IPS-NIHi7 (cell line): ENCODE results near the gene KCNQ1.

Source experiments
- DNase-seq: peaks from one replicate; pipeline ENCODE4 v3.0.0; 2012; ENCODE audit warnings: mixed read lengths; ENCODE audit errors: extremely low spot score

Gene KCNQ1, protein sequence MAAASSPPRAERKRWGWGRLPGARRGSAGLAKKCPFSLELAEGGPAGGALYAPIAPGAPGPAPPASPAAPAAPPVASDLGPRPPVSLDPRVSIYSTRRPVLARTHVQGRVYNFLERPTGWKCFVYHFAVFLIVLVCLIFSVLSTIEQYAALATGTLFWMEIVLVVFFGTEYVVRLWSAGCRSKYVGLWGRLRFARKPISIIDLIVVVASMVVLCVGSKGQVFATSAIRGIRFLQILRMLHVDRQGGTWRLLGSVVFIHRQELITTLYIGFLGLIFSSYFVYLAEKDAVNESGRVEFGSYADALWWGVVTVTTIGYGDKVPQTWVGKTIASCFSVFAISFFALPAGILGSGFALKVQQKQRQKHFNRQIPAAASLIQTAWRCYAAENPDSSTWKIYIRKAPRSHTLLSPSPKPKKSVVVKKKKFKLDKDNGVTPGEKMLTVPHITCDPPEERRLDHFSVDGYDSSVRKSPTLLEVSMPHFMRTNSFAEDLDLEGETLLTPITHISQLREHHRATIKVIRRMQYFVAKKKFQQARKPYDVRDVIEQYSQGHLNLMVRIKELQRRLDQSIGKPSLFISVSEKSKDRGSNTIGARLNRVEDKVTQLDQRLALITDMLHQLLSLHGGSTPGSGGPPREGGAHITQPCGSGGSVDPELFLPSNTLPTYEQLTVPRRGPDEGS

DNA sequence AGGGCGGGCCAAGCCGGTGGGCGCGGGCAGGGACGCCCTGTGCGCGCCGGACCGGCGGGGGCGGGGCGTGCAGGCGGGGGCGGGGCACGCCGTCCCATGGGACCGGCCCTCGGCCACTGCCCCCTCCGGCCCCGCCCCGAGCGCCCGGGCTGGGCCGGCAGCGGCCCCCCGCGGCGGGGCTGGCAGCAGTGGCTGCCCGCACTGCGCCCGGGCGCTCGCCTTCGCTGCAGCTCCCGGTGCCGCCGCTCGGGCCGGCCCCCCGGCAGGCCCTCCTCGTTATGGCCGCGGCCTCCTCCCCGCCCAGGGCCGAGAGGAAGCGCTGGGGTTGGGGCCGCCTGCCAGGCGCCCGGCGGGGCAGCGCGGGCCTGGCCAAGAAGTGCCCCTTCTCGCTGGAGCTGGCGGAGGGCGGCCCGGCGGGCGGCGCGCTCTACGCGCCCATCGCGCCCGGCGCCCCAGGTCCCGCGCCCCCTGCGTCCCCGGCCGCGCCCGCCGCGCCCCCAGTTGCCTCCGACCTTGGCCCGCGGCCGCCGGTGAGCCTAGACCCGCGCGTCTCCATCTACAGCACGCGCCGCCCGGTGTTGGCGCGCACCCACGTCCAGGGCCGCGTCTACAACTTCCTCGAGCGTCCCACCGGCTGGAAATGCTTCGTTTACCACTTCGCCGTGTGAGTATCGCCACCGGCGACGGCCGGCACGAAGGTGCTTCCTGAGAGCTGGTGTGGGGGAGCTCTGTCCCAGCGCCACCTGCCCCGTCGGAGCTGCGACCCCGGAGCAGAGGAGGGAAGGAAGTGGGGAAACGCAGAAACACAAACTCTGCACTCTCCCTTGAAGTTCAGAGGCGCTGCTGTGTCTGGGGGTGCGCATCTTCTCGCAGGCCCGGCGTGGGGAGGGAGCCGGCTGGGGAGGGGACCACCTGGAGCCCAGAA, at the start of gene KCNQ1:
Gene KCNQ1, plus strand, starts transcription at position 188 of the 925 bp plus-strand sequence. Its CDS starts 91 bp downstream, at position 279.
- DNase-seq, result no peak

DNA sequence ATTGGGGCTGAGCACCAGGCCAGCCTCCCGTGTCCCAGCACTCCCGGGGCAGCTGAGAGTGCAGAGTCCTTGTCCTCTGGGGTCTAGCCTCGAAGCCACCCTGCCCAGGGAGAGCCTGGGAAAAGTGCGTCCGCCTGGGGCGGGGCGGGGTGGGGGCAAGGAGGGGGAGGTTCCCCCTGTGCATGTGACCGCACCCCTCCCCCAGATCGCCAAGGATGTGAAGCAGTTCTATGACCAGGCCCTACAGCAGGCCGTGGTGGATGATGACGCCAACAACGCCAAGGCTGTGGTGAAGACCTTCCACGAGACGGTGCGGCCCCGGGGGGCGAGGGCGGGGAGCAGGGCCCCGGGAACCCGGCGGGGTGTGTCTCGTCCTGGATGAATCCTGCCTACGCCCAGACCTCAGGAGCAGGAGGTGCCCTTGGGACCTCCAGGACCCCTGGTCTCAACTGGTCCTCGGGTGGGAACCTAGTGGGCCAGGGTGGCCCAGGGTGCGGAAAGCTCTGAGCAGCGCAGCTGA, 49.5 kb upstream of the KCNQ1 start:
- no peak for DNase-seq

DNA sequence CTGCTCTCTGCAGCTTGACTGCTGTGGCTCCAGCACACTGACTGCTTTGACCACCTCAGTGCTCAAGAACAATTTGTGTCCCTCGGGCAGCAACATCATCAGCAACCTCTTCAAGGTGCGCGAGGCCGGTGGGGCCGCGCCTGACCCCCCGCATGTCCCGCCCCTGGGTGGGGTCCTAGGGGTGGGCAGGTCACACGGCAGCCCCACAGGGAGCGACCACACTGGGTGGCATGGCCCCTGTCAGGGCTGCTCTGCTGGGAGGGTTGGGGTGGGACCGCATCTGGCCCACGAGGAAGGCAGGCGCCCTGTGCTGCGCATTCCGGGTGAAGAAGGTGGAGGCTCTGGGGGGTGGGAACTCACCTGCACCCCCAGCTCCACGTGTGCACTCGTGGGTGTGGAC, 49.0 kb upstream of the KCNQ1 start:
- DNase-seq, result no peak

DNA sequence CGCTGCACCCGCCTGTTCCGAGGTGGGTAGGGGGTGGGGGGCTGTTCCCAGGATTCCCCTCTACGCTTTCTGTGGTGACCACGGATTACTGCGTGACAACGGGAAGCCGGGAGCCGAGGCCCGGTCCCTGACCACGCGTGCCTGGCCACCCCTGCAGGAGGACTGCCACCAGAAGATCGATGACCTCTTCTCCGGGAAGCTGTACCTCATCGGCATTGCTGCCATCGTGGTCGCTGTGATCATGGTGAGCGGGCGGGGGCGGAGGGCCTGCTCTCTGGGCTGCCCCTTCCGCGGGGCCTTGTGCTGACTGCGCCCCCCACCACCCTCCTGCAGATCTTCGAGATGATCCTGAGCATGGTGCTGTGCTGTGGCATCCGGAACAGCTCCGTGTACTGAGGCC, 48.3 kb upstream of the KCNQ1 start:
- no peak for DNase-seq

DNA sequence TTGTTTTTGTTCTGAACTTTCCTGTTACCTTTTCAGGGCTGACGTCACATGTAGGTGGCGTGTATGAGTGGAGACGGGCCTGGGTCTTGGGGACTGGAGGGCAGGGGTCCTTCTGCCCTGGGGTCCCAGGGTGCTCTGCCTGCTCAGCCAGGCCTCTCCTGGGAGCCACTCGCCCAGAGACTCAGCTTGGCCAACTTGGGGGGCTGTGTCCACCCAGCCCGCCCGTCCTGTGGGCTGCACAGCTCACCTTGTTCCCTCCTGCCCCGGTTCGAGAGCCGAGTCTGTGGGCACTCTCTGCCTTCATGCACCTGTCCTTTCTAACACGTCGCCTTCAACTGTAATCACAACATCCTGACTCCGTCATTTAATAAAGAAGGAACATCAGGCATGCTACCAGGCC, 47.8 kb upstream of the KCNQ1 start:
- no peak for DNase-seq

DNA sequence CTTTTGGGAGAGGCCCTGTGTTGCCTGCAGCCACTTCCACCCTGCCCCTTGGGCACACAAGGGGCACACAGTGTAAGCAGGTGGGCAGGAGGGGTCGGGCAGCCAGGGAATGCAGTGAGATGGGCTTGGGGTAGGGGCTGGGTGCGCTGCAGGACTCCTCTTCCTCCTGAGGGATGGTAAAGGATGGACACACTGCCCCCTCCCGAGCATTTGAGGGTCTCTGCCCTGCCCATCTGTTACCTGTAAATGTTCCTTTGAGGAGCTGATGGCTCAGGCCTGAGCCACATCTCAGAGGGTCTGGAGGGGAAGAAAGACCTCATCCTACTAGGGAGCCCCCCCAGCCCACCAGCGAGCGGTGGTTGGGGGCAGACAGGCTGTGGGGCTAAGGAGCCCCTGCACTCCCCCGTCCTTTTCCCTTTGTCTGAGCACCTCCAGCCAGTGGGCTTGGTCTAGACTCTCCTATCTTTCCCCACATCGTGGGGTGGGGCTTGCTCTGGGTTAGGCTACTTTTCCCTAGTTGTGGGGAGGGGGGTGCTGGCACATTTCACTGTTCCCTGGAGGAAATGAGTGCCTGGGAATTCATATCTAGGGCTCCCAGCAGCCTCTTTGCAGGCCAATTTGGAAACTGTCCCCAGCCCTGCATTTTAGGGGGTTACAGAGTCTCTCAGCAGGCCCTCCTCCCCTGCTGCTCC, 46.0 kb upstream of the KCNQ1 start:
- DNase-seq, result no peak

DNA sequence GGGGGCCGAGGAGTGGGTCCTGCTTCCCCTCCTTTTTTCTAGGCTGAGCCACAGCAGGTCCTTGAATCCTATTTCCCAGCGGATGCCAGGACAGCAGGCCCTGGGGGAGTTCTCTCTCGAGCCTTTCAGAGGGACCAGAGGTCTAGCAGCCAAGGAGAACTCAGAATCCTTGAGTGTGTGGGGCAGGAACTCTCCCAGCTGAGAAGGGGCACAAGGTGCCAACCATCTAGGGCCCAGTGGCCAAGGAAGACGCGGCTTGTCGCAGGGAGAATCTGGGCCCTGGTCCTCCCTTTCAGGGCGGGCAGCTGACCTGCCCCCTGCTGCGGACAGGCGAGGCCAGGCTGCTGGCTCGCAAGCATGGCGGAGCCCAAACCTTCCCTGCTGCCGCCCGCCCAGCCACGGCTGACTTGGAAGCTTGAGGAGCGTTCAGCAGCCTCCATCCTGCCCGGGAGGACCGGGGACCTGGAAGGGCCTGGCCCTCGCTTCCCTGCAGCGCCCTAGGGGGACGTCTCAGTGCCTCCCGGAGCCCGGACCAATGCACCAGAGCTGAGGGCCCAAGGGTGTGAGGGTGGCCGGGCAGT, 45.2 kb upstream of the KCNQ1 start:
- peak; percentile 46 for DNase-seq

DNA sequence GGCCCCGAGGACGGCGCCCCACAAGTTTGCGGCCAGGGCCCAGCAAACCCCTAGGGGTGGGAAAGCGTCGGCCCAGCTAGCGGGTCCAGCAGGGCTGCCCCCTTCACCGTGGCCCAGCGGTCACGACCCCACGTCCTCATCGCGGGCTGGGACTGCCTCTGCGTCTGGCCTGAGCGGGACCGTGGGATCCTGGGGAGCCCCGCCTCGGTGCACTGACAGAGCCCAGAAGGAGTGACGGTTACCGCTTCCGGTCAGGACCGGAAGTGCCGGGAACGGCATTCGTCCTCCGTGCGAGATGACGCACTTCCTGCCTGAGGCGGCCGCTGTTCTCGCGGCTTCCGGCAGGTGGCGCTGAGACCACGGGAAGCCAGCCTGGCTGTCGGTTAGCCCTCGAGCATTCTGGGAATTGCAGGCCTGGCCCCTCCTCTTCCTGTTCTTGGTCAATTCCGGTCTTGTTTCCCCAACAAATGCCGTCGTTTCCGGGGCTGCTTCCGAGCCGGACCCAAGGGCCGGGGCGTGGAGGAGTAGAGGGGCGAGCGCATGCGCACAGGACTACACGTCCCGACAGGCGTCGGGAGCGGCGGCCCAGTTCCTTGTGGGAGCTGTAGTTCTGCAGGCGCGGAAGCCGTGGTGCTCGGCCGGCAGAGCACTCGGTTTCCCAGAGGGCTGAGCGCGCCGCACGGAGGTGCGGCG, 44.6 kb upstream of the KCNQ1 start, which contains the start of gene TSSC4:
Gene TSSC4, plus strand, starts transcription at position 682 of the 693 bp plus-strand sequence. CDS start 1,884 bp downstream, outside the sequence.
- peak; percentile 99 for DNase-seq

DNA sequence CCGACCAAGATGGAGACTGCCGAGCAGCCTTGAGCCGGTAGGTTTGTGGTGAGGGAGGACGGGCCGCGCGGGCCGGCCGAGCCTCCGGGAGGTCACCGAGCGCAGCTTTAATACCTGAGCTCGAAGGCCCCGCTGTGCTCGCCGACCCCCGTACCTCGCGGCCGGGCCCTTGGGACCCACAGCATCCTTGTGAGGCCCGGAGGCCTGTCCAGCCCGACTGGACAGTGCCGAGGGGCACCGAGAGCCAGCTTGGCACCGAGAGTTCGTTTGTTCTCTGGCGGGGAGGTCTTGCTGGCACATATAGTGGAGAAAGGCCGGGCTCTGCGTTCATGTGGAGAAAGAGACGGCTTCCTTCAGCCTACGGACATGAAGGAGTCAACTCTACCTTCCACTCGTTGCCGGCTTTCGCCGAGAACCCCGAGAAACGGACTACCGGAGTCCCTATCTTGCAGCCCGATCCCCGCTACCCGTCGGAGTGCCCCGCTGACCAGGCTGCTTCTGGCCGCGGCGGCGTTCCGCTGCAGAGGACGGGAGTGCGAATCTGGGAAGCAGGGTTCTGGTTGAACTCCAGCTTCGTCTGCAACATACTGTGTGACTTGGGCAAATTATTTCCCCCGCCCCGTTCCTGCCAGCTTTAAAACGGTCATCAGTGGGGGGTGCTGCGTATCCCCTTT, 43.9 kb upstream of the KCNQ1 start:
- DNase-seq, result no peak

DNA sequence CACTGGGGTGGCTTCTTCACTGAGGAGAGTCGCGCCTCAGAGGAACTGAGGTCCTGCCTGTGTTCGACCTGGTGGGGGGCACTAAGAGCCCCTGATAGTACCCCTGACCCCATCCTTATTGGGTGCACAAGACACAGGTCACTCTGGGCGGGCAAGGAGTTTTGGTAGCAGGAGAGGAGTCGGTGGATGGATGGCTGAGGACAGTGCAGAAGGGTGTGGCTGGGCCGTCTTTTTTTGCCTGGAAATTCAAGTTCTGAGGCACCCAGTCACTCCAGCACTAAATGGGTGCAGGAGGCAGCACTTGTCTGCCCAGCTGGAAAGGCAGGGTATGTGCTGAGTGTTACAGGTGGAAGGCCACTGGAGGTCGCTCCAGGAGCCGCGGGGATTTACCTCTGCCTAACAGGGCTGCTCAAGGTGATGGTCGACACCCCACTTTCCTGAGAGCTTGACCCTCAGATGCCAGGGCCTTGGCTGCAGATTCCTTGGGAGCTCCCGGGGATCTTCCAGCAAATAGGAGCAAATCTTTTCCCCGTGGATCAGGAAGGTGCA, 43.3 kb upstream of the KCNQ1 start:
- DNase-seq, result no peak

DNA sequence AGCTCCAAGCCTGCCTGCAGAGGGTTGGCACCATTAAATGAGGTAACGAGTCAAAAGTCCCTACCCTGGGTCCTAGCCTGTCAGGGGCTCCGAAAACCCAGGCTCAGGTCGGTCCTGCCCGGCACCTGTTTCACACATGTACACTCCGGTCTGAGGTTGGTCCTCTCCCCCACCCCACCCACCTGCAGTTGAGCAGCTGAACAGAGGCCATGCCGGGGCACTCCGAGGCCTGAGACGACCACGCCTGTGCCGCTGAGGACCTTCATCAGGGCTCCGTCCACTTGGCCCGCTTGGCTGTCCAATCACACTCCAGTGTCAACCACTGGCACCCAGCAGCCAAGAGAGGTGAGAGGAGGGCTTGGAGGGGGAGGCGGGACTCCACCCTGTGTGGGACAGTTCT, 42.7 kb upstream of the KCNQ1 start:
- no peak for DNase-seq

DNA sequence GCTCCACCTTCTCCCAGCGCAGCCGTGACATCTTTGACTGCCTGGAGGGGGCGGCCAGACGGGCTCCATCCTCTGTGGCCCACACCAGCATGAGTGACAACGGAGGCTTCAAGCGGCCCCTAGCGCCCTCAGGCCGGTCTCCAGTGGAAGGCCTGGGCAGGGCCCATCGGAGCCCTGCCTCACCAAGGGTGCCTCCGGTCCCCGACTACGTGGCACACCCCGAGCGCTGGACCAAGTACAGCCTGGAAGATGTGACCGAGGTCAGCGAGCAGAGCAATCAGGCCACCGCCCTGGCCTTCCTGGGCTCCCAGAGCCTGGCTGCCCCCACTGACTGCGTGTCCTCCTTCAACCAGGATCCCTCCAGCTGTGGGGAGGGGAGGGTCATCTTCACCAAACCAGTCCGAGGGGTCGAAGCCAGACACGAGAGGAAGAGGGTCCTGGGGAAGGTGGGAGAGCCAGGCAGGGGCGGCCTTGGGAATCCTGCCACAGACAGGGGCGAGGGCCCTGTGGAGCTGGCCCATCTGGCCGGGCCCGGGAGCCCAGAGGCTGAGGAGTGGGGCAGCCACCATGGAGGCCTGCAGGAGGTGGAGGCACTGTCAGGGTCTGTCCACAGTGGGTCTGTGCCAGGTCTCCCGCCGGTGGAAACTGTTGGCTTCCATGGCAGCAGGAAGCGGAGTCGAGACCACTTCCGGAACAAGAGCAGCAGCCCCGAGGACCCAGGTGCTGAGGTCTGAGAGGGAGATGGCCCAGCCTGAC, 41.7 kb upstream of the KCNQ1 start:
- DNase-seq, result no peak

DNA sequence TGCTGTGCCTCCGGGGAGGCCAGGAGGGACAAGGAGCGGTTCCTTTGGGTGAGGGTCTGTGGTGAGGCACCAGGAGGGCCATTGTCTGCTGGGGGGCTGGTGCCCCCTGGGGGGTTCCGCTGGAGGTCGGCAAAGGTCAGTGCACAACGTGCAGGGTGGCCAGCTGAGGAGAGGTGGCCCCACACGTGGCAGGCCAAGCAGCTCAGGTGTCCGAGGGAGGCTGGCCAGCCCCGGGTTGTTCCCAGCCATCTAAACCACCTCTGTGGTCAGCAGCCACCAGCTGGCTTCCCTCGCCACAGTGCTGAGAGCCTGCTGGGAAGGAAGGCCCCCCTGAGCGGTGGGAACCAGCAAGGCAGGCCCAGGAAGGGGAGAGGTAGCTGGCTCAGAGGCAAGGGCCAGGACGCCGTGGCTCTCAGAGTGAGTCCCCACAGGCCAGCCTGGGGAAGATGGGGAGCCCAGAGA, 40.0 kb upstream of the KCNQ1 start:
- no peak for DNase-seq

DNA sequence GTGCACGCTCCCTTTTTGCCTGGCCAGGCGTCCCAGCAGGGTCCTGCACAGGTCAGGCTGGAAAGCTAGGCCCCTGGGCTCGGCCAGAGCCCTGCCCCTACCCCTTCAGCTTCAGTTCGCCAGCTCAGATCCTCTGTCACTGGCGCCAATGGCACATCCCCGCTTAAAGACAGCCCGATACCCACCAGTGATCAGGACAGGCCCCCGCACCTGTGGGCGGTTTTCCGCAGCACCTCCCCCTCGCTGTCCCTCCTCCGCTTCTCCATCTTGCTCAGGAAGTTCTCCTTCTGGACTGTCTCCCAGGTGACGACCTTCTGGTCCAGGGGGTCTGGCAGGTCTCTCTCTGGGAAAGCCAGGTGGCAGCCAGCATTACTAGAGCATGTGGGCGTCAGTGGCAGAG, 38.4 kb upstream of the KCNQ1 start:
- no peak for DNase-seq

DNA sequence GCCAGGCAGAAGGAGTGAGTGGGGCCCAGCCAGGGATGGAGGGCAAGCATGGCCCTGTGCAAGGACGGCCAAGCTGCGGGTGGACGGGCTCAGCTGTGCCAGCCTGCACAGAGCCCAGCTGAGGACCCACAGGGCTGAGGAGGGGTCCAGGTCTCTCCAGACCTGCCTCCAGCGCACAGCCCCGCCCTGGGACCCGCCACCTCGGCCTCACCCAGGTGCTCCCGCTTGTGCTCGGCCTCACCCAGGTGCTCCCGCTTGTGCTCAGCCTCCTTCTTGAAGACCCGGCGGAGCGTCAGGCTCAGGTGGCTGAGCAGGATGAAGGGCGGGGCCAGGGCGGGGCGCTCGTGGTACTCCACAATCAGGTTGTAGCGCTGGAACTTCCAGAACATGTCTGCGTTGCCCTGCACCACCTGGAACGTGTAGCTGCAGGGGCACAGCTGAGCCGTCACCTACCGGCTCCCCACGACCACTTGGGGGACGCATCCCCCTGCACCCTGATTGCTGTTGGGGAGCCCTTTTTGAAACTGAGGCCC, 37.9 kb upstream of the KCNQ1 start:
- no peak for DNase-seq

DNA sequence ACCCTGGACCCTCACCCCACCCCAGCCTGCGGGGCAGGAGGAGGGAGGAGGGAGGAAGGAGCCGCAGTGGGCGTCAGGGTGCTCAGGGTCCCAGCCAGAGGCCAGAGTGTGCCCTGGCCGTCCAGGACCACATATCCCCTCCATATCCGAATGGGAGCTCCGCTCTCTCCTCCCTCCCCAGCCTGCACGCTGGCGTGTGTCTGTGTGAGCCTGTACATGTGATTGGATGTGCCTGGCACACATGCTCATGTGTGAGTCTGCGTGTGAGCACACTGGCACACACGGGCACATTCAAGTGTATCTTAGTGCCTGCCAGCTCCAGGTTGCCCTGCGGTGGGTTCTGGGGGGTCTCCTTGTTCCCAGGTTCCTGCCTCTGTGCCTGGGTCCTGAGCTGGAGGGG, 36.1 kb upstream of the KCNQ1 start:
- DNase-seq, result no peak

DNA sequence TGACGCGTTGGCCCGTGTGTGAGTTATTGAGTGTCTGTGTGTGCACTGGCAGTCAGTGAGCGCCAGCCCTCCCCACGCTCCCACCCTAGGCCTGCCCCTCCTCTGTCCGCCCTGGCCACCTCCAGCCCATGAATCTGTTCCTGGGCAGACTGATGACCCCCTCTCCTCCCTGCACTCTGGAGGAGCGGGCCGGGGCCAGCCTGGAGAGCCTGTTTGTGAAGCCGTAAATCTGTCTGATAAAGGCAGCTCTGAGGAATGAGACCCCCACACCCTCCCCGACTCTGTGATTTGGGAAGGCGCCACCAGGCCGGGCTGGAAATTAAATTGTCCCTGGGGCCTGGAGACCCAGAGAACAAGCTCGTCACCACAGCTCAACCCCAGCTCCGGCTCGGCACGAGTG, 35.7 kb upstream of the KCNQ1 start:
- no peak for DNase-seq
